A549 treated with Mapracorat at 1 μM for 4 hours (cell line): ENCODE measurements around the gene TNFSF11. TPM values are rescaled to one million over a fixed set of nuclear protein-coding genes. Genes with fewer than 3 reads are reported as not detected.

Experiments used
- total RNA-seq: library from RNA; stranded (reverse); fragments of 200-300 nt; extraction: Qiagen RNA extraction; gene quantifications from 5 replicates; pipeline ENCODE4 v1.2.3, GENCODE V29; 2022

TNFSF11 gene
- not detected in 5 replicates for total RNA-seq

DNA sequence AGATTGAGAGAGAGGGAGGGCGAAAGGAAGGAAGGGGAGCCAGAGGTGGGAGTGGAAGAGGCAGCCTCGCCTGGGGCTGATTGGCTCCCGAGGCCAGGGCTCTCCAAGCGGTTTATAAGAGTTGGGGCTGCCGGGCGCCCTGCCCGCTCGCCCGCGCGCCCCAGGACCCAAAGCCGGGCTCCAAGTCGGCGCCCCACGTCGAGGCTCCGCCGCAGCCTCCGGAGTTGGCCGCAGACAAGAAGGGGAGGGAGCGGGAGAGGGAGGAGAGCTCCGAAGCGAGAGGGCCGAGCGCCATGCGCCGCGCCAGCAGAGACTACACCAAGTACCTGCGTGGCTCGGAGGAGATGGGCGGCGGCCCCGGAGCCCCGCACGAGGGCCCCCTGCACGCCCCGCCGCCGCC is at the start of gene TNFSF11:
TNFSF11 (plus strand) TSS at position 142 of the 400 bp plus-strand sequence; CDS start at position 294, 152 bp downstream.

Other genes starting within 250 kb of the TNFSF11 start
- not detected in 5 replicates for gene FAM216B, start 207.4 kb downstream of the TNFSF11 start, total RNA-seq